ENCODE measurements around the gene TMEM145.

TMEM145 gene

DNA sequence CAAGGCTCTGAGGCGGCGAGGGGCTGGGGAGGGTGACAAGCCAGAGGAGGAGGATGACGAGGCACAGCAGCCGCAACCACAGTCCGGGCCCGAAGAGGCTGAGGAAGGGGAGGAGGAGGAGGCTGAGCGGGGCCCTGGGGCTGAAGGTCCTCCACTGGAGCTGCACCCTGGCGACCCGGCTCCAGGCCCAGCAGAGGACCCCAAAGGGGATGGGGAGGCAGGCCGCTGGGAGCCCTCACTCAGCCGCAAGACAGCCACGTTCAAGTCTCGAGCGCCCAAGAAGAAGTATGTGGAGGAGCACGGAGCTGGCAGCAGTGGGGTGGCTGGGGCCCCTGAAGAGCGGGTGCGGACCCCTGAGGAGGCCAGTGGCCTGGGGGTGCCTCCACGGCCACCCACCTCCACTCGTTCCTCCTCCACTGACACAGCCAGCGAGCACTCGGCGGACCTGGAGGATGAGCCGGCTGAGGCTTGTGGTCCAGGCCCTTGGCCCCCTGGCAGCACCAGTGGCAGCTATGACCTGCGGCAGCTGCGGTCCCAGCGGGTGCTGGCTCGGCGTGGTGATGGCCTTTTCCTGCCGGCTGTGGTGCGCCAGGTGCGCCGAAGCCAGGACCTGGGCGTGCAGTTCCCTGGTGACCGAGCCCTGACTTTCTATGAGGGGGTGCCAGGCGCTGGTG, 41.1 kb upstream of the TMEM145 start:
- H3K4me3 ChIP-seq (ENCODE audit: low read length): no peak overlapping the region
- WGBS: 96% methylated on average over 35 of the region's 35 CpGs
- no peaks in the 10 kb centered on the region for H3K9me3 ChIP-seq (ENCODE audit: insufficient read depth, low read depth, low read length)
- no peaks in the 10 kb centered on the region for H3K27me3 ChIP-seq (ENCODE audit: insufficient read depth, low read length)
- peaks cover 13% of the 10 kb centered on the region; the same call in 1 of the 2 replicates for H3K4me1 ChIP-seq (ENCODE audit: insufficient read depth, low read length)
- peaks cover 15% of the 10 kb centered on the region for H3K36me3 ChIP-seq (ENCODE audit: insufficient read depth, low read length)
- H3K9ac ChIP-seq (ENCODE audit: low read depth, low read length): no peak overlapping the region
- no peak overlapping the region for H3K27ac ChIP-seq (ENCODE audit: low read depth, low read length)

DNA sequence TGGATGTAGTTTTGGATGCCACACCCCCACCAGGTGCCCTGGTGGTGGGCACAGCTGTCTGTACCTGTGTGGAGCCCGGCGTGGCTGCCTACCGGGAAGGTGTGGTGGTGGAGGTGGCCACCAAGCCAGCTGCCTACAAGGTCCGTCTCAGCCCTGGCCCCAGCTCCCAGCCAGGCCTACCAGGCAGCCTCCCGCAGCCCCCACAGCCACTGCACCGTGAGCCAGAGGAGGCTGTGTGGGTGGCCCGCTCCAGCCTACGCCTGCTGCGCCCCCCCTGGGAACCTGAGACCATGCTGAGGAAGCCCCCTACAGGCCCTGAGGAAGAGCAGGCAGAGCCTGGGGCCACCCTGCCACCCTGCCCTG, 40.6 kb upstream of the TMEM145 start:
- Histone ChIP-seq H3K36me3 (ENCODE audit: insufficient read depth, low read length) (peaks cover 15% of the 10 kb centered on the region), H3K4me3 (ENCODE audit: low read length) (no peak overlapping the region), H3K9me3 (ENCODE audit: insufficient read depth, low read depth, low read length) (no peaks in the 10 kb centered on the region), H3K4me1 (ENCODE audit: insufficient read depth, low read length) (peaks cover 13% of the 10 kb centered on the region; the same call in 1 of the 2 replicates), H3K27me3 (ENCODE audit: insufficient read depth, low read length) (no peaks in the 10 kb centered on the region), H3K27ac (ENCODE audit: low read depth, low read length) (no peak overlapping the region), H3K9ac (ENCODE audit: low read depth, low read length) (no peak overlapping the region)
- WGBS: 95% methylated on average over 9 of the region's 9 CpGs

DNA sequence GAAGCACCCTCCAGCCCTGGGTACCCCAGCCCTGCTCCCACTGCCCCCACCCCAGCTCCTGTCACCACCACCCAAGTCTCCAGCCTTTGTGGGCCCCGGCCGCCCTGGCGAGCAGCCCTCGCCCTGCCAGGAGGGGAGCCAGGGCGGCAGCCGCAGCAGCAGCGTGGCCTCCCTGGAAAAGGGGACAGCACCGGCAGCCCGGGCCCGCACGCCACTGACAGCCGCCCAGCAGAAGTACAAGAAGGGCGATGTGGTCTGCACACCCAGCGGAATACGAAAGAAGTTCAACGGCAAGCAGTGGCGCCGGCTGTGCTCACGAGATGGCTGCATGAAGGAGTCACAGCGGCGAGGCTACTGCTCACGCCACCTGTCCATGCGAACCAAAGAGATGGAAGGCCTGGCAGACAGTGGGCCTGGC, 40.1 kb upstream of the TMEM145 start:
- Histone ChIP-seq H3K36me3 (ENCODE audit: insufficient read depth, low read length) (peaks cover 15% of the 10 kb centered on the region), H3K9me3 (ENCODE audit: insufficient read depth, low read depth, low read length) (no peaks in the 10 kb centered on the region), H3K4me3 (ENCODE audit: low read length) (no peak overlapping the region), H3K27me3 (ENCODE audit: insufficient read depth, low read length) (no peaks in the 10 kb centered on the region), H3K27ac (ENCODE audit: low read depth, low read length) (no peak overlapping the region), H3K9ac (ENCODE audit: low read depth, low read length) (no peak overlapping the region), H3K4me1 (ENCODE audit: insufficient read depth, low read length) (peaks cover 13% of the 10 kb centered on the region; the same call in 1 of the 2 replicates)
- 96% methylated on average over 23 of the region's 23 CpGs for WGBS

DNA sequence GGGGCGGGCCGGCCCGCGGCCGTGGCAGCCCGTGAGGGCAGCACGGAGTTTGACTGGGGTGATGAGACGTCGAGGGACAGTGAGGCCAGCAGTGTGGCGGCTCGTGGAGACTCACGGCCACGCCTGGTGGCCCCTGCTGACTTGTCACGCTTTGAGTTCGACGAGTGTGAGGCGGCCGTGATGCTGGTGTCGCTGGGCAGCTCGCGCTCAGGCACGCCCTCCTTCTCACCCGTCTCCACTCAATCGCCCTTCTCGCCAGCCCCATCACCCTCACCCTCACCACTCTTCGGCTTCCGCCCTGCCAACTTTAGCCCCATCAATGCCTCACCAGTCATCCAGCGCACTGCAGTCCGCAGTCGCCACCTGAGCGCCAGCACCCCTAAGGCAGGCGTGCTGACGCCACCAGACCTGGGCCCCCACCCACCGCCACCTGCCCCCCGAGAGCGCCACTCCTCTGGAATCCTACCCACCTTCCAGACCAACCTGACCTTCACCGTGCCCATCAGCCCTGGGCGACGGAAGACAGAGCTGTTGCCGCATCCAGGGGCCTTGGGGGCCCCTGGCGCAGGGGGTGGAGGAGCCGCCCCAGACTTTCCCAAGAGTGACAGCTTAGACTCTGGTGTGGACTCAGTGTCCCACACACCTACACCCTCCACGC, 39.6 kb upstream of the TMEM145 start:
- peaks cover 13% of the 10 kb centered on the region; the same call in 1 of the 2 replicates for H3K4me1 ChIP-seq (ENCODE audit: insufficient read depth, low read length)
- peaks cover 15% of the 10 kb centered on the region for H3K36me3 ChIP-seq (ENCODE audit: insufficient read depth, low read length)
- H3K9me3 ChIP-seq (ENCODE audit: insufficient read depth, low read depth, low read length): no peaks in the 10 kb centered on the region
- no peak overlapping the region for H3K4me3 ChIP-seq (ENCODE audit: low read length)
- no peak overlapping the region for H3K27ac ChIP-seq (ENCODE audit: low read depth, low read length)
- WGBS: 96% methylated on average over 43 of the region's 43 CpGs
- H3K27me3 ChIP-seq (ENCODE audit: insufficient read depth, low read length): no peaks in the 10 kb centered on the region
- H3K9ac ChIP-seq (ENCODE audit: low read depth, low read length): no peak overlapping the region

DNA sequence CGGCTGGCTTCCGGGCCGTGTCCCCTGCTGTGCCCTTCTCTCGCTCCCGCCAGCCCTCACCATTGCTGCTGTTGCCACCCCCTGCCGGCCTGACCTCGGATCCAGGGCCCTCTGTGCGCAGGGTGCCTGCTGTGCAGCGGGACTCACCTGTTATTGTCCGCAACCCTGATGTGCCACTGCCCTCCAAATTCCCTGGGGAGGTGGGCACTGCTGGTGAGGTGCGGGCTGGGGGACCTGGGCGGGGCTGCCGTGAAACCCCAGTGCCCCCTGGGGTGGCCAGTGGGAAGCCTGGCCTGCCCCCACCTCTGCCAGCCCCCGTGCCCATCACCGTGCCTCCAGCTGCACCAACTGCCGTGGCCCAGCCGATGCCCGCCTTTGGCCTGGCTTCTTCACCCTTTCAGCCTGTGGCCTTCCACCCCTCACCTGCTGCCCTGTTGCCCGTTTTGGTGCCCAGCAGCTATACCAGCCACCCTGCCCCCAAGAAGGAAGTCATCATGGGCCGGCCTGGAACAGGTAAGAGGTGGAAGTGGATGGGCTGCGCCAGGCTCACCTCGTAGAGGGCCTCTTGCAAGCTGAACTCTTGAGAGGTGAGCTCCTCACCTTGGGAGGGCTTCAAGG, 38.9 kb upstream of the TMEM145 start:
- H3K9ac ChIP-seq (ENCODE audit: low read depth, low read length): no peak overlapping the region
- H3K4me1 ChIP-seq (ENCODE audit: insufficient read depth, low read length): peaks cover 14% of the 10 kb centered on the region; the same call in 1 of the 2 replicates
- no peak overlapping the region for H3K27ac ChIP-seq (ENCODE audit: low read depth, low read length)
- WGBS: 93% methylated on average over 22 of the region's 22 CpGs
- H3K4me3 ChIP-seq (ENCODE audit: low read length): no peak overlapping the region
- H3K36me3 ChIP-seq (ENCODE audit: insufficient read depth, low read length): peaks cover 15% of the 10 kb centered on the region
- H3K9me3 ChIP-seq (ENCODE audit: insufficient read depth, low read depth, low read length): no peaks in the 10 kb centered on the region
- no peaks in the 10 kb centered on the region for H3K27me3 ChIP-seq (ENCODE audit: insufficient read depth, low read length)

DNA sequence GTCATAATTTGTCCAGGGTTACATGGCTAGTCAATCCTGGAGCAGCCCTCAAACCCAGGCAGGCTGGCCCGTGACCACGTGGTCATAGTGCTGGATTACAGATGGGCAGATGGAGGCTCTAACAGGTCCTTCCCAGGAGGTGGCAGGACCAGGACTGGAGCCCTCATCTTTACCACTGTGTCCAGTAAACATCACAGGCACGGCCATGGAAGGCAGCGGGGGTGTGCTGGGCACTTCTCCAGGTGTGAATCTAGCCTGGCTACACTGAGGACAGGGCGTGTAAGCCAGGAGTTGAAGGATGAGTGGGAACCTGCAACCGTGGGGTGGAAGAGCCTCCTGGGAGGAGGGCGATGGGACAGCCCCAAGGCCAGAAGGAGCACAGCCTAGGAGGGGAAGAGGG, 38.0 kb upstream of the TMEM145 start:
- no peak overlapping the region for H3K9ac ChIP-seq (ENCODE audit: low read depth, low read length)
- peaks cover 15% of the 10 kb centered on the region for H3K36me3 ChIP-seq (ENCODE audit: insufficient read depth, low read length)
- H3K27ac ChIP-seq (ENCODE audit: low read depth, low read length): no peak overlapping the region
- H3K9me3 ChIP-seq (ENCODE audit: insufficient read depth, low read depth, low read length): no peaks in the 10 kb centered on the region
- no peak overlapping the region for H3K4me3 ChIP-seq (ENCODE audit: low read length)
- 89% methylated on average over 7 of the region's 7 CpGs for WGBS
- H3K27me3 ChIP-seq (ENCODE audit: insufficient read depth, low read length): no peaks in the 10 kb centered on the region
- peaks cover 12% of the 10 kb centered on the region; the same call in 1 of the 2 replicates for H3K4me1 ChIP-seq (ENCODE audit: insufficient read depth, low read length)

DNA sequence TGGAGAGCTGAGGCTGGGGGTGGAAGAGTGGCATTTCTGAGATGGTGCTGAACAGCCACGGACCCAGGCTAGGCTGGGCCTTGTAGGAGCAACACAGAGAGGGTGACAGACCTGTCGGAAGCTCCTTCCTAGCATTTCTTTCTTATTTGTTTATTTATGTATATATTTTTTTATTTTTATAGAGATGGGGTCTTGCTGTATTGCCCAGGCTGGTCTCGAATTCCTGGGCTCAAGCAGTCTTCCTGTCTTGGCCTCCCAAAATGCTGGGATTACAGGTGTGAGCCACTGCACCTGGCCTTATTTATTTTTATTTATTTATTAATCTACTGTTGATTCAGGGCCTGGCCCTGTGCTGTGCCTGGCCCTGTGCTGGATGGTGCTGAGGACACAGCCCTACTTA, 37.6 kb upstream of the TMEM145 start:
- peaks cover 15% of the 10 kb centered on the region for H3K36me3 ChIP-seq (ENCODE audit: insufficient read depth, low read length)
- no peak overlapping the region for H3K4me3 ChIP-seq (ENCODE audit: low read length)
- no peaks in the 10 kb centered on the region for H3K9me3 ChIP-seq (ENCODE audit: insufficient read depth, low read depth, low read length)
- peaks cover 8% of the 10 kb centered on the region; the same call in 1 of the 2 replicates for H3K4me1 ChIP-seq (ENCODE audit: insufficient read depth, low read length)
- H3K9ac ChIP-seq (ENCODE audit: low read depth, low read length): no peak overlapping the region
- no peaks in the 10 kb centered on the region for H3K27me3 ChIP-seq (ENCODE audit: insufficient read depth, low read length)
- WGBS: 65% methylated on average over 2 of the region's 3 CpGs
- no peak overlapping the region for H3K27ac ChIP-seq (ENCODE audit: low read depth, low read length)

DNA sequence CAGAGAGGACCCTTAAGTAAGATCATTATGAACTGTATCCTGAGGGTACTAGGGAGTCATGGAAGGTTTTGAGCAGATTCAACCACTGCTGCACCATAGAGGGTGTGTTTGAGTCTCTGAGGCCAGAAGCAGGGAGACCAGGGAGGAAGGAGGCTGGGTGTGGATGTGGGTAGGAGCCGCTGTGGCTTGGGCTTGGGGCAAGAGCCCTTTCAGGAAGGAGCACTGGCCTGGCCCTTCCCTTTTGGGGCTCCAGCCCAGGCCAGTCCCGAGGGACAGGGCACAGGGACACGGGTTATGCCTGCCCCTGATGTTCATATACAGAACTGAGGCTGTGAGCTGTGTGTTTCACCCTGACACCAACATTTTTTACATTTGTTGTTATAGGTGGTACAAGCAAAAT, 36.8 kb upstream of the TMEM145 start:
- H3K27me3 ChIP-seq (ENCODE audit: insufficient read depth, low read length): no peaks in the 10 kb centered on the region
- 90% methylated on average over 3 of the region's 3 CpGs for whole genome bisulfite sequencing
- H3K36me3 ChIP-seq (ENCODE audit: insufficient read depth, low read length): peaks cover 15% of the 10 kb centered on the region
- no peak overlapping the region for H3K27ac ChIP-seq (ENCODE audit: low read depth, low read length)
- H3K9ac ChIP-seq (ENCODE audit: low read depth, low read length): no peak overlapping the region
- no peaks in the 10 kb centered on the region for H3K9me3 ChIP-seq (ENCODE audit: insufficient read depth, low read depth, low read length)
- peaks cover 7% of the 10 kb centered on the region; the same call in 1 of the 2 replicates for H3K4me1 ChIP-seq (ENCODE audit: insufficient read depth, low read length)
- H3K4me3 ChIP-seq (ENCODE audit: low read length): no peak overlapping the region

DNA sequence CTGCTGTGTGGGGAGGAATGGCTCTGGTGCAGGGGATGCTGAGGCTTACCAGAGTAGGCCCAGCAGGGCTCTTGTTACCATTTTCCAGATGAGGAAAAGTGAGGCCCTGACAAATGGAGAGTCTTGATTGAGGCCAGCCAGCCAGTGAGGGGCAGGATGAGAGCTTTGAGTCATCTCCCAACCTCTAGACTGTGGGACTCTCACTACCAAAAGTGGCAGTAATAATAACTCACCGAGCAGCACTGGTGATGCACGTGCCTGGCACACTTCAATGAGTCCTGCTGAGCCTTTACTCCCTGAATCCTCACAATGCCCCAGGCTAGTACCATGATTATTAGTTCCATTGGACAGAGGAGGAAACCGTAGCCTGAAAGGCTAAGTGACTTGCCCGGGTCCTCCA, 36.3 kb upstream of the TMEM145 start:
- no peak overlapping the region for H3K9ac ChIP-seq (ENCODE audit: low read depth, low read length)

DNA sequence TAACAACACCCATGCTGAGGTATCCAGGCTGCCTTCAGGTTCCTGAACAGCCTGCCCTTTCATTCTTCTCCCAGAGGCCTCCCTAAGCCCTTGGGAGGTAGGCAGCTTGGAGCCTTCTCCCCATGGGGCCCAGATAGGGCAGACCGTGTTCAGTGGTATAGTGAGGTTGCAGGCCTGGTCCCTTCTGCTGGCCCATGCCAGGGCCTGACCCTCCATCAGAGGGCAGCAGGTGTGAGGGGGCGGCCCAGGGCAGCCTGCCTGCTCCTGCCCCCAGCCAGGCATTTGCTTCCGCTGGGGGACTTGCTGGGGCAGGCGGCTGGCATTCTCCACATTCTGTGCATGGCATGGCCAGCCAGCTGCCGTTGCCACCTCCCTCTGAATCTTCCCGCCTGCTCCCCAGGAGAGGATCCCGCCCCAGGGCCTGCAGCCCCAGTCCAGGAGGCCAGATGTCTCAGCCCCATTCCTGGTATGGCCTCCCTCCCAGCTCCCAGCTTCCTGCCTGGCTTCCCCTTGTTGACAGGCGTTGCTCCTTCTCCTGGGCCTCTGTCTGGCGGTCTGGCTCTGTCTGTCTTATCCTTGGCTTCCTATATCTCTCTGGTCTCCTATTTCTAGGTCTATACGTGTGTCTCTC, 35.2 kb upstream of the TMEM145 start:
- Histone ChIP-seq H3K9ac (ENCODE audit: low read depth, low read length) (no peak overlapping the region), H3K4me3 (ENCODE audit: low read length) (no peak overlapping the region), H3K4me1 (ENCODE audit: insufficient read depth, low read length) (peaks cover 21% of the 10 kb centered on the region), H3K27ac (ENCODE audit: low read depth, low read length) (no peak overlapping the region), H3K27me3 (ENCODE audit: insufficient read depth, low read length) (no peaks in the 10 kb centered on the region), H3K36me3 (ENCODE audit: insufficient read depth, low read length) (peaks cover 15% of the 10 kb centered on the region), H3K9me3 (ENCODE audit: insufficient read depth, low read depth, low read length) (no peaks in the 10 kb centered on the region)
- 84% methylated on average over 10 of the region's 10 CpGs for WGBS

More for the DNA sequence above, 36.3 kb upstream of the TMEM145 start:
- peaks cover 15% of the 10 kb centered on the region for H3K36me3 ChIP-seq (ENCODE audit: insufficient read depth, low read length)
- no peak overlapping the region for H3K27ac ChIP-seq (ENCODE audit: low read depth, low read length)
- no peak overlapping the region for H3K4me3 ChIP-seq (ENCODE audit: low read length)
- H3K4me1 ChIP-seq (ENCODE audit: insufficient read depth, low read length): peaks cover 12% of the 10 kb centered on the region
- 87% methylated on average over 4 of the region's 4 CpGs for WGBS
- no peaks in the 10 kb centered on the region for H3K27me3 ChIP-seq (ENCODE audit: insufficient read depth, low read length)
- no peaks in the 10 kb centered on the region for H3K9me3 ChIP-seq (ENCODE audit: insufficient read depth, low read depth, low read length)

Measured in HUES64 (cell line).